ENCODE data around the gene ANKRD35. TPM values are rescaled to one million over a fixed set of nuclear protein-coding genes. Genes with fewer than 3 reads are reported as not detected.

ANKRD35 gene
- total and polyA plus RNA-seq, 2 of the 8 experiments (the other 6 are each of a cell fraction or from before 2014, with no cell fraction given) = 1.6 to 3.0 TPM

DNA sequence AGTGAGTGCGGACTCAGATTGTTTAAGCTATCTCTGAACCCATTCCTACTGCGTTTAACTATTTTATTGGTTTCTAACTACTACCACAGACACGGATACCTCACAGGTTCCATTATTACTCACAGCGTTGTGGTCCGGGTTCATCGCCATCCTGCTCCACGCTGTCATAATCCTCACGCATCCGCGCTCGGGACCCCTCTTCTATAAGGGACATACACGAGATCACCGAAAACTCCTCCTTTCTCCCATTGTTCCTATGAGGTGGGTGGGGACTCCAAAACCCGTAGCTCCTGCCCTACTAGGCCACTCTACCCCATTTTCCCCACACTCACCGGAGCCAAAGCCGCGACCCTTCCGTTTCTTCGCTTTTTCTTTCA is 41.0 kb upstream of the ANKRD35 start (continued):
- TF ChIP-seq, protein P1, sequence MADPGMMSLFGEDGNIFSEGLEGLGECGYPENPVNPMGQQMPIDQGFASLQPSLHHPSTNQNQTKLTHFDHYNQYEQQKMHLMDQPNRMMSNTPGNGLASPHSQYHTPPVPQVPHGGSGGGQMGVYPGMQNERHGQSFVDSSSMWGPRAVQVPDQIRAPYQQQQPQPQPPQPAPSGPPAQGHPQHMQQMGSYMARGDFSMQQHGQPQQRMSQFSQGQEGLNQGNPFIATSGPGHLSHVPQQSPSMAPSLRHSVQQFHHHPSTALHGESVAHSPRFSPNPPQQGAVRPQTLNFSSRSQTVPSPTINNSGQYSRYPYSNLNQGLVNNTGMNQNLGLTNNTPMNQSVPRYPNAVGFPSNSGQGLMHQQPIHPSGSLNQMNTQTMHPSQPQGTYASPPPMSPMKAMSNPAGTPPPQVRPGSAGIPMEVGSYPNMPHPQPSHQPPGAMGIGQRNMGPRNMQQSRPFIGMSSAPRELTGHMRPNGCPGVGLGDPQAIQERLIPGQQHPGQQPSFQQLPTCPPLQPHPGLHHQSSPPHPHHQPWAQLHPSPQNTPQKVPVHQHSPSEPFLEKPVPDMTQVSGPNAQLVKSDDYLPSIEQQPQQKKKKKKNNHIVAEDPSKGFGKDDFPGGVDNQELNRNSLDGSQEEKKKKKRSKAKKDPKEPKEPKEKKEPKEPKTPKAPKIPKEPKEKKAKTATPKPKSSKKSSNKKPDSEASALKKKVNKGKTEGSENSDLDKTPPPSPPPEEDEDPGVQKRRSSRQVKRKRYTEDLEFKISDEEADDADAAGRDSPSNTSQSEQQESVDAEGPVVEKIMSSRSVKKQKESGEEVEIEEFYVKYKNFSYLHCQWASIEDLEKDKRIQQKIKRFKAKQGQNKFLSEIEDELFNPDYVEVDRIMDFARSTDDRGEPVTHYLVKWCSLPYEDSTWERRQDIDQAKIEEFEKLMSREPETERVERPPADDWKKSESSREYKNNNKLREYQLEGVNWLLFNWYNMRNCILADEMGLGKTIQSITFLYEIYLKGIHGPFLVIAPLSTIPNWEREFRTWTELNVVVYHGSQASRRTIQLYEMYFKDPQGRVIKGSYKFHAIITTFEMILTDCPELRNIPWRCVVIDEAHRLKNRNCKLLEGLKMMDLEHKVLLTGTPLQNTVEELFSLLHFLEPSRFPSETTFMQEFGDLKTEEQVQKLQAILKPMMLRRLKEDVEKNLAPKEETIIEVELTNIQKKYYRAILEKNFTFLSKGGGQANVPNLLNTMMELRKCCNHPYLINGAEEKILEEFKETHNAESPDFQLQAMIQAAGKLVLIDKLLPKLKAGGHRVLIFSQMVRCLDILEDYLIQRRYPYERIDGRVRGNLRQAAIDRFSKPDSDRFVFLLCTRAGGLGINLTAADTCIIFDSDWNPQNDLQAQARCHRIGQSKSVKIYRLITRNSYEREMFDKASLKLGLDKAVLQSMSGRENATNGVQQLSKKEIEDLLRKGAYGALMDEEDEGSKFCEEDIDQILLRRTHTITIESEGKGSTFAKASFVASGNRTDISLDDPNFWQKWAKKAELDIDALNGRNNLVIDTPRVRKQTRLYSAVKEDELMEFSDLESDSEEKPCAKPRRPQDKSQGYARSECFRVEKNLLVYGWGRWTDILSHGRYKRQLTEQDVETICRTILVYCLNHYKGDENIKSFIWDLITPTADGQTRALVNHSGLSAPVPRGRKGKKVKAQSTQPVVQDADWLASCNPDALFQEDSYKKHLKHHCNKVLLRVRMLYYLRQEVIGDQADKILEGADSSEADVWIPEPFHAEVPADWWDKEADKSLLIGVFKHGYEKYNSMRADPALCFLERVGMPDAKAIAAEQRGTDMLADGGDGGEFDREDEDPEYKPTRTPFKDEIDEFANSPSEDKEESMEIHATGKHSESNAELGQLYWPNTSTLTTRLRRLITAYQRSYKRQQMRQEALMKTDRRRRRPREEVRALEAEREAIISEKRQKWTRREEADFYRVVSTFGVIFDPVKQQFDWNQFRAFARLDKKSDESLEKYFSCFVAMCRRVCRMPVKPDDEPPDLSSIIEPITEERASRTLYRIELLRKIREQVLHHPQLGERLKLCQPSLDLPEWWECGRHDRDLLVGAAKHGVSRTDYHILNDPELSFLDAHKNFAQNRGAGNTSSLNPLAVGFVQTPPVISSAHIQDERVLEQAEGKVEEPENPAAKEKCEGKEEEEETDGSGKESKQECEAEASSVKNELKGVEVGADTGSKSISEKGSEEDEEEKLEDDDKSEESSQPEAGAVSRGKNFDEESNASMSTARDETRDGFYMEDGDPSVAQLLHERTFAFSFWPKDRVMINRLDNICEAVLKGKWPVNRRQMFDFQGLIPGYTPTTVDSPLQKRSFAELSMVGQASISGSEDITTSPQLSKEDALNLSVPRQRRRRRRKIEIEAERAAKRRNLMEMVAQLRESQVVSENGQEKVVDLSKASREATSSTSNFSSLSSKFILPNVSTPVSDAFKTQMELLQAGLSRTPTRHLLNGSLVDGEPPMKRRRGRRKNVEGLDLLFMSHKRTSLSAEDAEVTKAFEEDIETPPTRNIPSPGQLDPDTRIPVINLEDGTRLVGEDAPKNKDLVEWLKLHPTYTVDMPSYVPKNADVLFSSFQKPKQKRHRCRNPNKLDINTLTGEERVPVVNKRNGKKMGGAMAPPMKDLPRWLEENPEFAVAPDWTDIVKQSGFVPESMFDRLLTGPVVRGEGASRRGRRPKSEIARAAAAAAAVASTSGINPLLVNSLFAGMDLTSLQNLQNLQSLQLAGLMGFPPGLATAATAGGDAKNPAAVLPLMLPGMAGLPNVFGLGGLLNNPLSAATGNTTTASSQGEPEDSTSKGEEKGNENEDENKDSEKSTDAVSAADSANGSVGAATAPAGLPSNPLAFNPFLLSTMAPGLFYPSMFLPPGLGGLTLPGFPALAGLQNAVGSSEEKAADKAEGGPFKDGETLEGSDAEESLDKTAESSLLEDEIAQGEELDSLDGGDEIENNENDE (IDR thresholded peaks at IDR 0.05; ENCODE audit: insufficient replicate concordance, low read length) = no peak
- TF ChIP-seq, protein P2, sequence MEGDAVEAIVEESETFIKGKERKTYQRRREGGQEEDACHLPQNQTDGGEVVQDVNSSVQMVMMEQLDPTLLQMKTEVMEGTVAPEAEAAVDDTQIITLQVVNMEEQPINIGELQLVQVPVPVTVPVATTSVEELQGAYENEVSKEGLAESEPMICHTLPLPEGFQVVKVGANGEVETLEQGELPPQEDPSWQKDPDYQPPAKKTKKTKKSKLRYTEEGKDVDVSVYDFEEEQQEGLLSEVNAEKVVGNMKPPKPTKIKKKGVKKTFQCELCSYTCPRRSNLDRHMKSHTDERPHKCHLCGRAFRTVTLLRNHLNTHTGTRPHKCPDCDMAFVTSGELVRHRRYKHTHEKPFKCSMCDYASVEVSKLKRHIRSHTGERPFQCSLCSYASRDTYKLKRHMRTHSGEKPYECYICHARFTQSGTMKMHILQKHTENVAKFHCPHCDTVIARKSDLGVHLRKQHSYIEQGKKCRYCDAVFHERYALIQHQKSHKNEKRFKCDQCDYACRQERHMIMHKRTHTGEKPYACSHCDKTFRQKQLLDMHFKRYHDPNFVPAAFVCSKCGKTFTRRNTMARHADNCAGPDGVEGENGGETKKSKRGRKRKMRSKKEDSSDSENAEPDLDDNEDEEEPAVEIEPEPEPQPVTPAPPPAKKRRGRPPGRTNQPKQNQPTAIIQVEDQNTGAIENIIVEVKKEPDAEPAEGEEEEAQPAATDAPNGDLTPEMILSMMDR (IDR thresholded peaks at IDR 0.05; ENCODE audit: control extremely low read depth in 1 of 3, insufficient read depth in 1 of 3, low read depth in 1 of 3, low read length in 3 of 3) = no peak
- no peak; a peak in 1 of 3 replicates for TF ChIP-seq POLR2A (IDR thresholded peaks at IDR 0.05; ENCODE audit: control extremely low read depth in 1 of 2, low read depth in 2 of 2, low read length in 2 of 2)

Measured in H1 (cell line).